Measurements from ENCODE around the gene BRIX1. TPM values are rescaled to one million over a fixed set of nuclear protein-coding genes. Genes with fewer than 3 reads are reported as not detected.
A peak's percentile ranks its signal among the peaks of the same experiment; 100 is the strongest.

The BRIX1 gene
- polyA plus RNA-seq, 2 of the 4 experiments (the other 2 are of a cell fraction) = 67.3 to 88.5 TPM

- FAIRE-seq = no peak
- 83% methylated on average over 6 of the region's 6 CpGs for WGBS (ENCODE audit: missing lambda C conversion rate)
Observed at GRCh38 chr5:34892414-34892813, 23.1 kb upstream of the BRIX1 start.

DNA sequence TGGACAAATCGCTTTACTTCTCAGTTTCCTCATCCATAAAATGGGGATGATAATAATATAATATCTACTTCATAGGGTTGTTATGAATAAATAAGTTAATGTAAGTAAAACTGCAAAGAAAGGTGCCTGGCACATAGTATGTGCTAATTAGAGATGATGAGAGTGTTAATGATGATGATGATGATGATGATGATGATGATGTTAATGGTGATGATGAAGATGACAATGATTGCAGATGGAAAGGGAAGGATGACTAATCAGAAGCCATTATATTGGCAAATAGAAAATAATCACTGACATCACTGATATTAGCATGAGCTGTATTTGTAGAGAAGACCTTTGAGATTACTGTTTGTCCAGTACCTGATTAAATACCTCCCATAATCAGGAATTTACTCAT lies 20.8 kb upstream of the BRIX1 start:
- no peak overlapping the region for H3K27ac ChIP-seq
- H3K4me2 ChIP-seq = no peak overlapping the region
- FAIRE-seq = no peak
- ATAC-seq = no peak
- 87% methylated on average over 1 of the region's 1 CpG for WGBS (ENCODE audit: missing lambda C conversion rate)
- no peak overlapping the region for H3K4me3 ChIP-seq
- ChIA-PET CTCF (interaction anchor here (2.2 to 16.6 kb wide), 3 partner anchors 11 to 411 kb away, joined by 5 to 621 read pairs (median 13); no protein-coding TSS in a partner anchor), POLR2A (no interaction called here)
- H3K9me3 ChIP-seq = no peaks in the 10 kb centered on the region
- H3K4me1 ChIP-seq = no peaks in the 10 kb centered on the region
- TF ChIP-seq FOSL2 (IDR thresholded peaks at IDR 0.05) (no peak), FOSL2 (CRISPR knock-in tag; IDR thresholded peaks at IDR 0.05) (peak; percentile 15; the same call in 1 of the 2 replicates), ZNF302 (CRISPR knock-in tag; IDR thresholded peaks at IDR 0.05) (no peak)
- no peak for DNase-seq (ENCODE audit: low read depth in 1 of 2, low spot score in 1 of 2)

More at GRCh38 chr5:34892414-34892813, 23.1 kb upstream of the BRIX1 start:
- no peak overlapping the region for H3K4me3 ChIP-seq
- H3K27ac ChIP-seq = no peak overlapping the region
- POLR2A ChIA-PET = no interaction called here
- no peak overlapping the region for H3K4me2 ChIP-seq
- TF ChIP-seq HOXB5 (CRISPR knock-in tag; IDR thresholded peaks at IDR 0.05) (no peak), ZC3H11A (IDR thresholded peaks at IDR 0.05) (no peak), BHLHE40 (IDR thresholded peaks at IDR 0.05; ENCODE audit: low read depth, low read length) (no peak), HOXA7 (CRISPR knock-in tag; IDR thresholded peaks at IDR 0.05) (no peak), E2F6 (IDR thresholded peaks at IDR 0.05; ENCODE audit: borderline replicate concordance, low read depth) (no peak), NFE2L2 (conservative IDR thresholded peaks at IDR 0.05; ENCODE audit: low read length) (no peak), POLR2A (IDR thresholded peaks at IDR 0.05; ENCODE audit: low read length) (no peak), ZFP36 (IDR thresholded peaks at IDR 0.05; ENCODE audit: borderline replicate concordance, partially characterized antibody) (no peak), FOSB (CRISPR knock-in tag; IDR thresholded peaks at IDR 0.05) (no peak), TP53 (CRISPR knock-in tag; IDR thresholded peaks at IDR 0.05) (no peak), MAFK (IDR thresholded peaks at IDR 0.05; ENCODE audit: partially characterized antibody) (no peak)
- H3K4me1 ChIP-seq = no peaks in the 10 kb centered on the region
- CTCF ChIA-PET = interaction anchor here (1.9 to 16.6 kb wide), 2 partner anchors 13 to 408 kb away, joined by 11 to 621 read pairs; no protein-coding TSS in a partner anchor
- ATAC-seq = no peak
- no peak for DNase-seq (ENCODE audit: low read depth in 1 of 2, low spot score in 1 of 2)
- no peaks in the 10 kb centered on the region for H3K9me3 ChIP-seq

- DNase-seq (ENCODE audit: low read depth in 1 of 2, low spot score in 1 of 2) (no peak), FAIRE-seq (no peak), ATAC-seq (no peak)
- 85% methylated on average over 2 of the region's 2 CpGs for WGBS (ENCODE audit: missing lambda C conversion rate)
- ChIA-PET POLR2A (no interaction called here), CTCF (interaction anchor here (0.5 to 16.6 kb wide), 8 partner anchors 9 to 412 kb away, joined by 3 to 621 read pairs (median 4); no protein-coding TSS in a partner anchor)
- H3K4me2 ChIP-seq = no peak overlapping the region
- no peak for TF ChIP-seq MAFK (IDR thresholded peaks at IDR 0.05; ENCODE audit: partially characterized antibody)
- TF ChIP-seq EHF (CRISPR knock-in tag; IDR thresholded peaks at IDR 0.05) = no peak
- TF ChIP-seq RARB (CRISPR knock-in tag; IDR thresholded peaks at IDR 0.05) = no peak
- TF ChIP-seq ATOH8 (CRISPR knock-in tag; IDR thresholded peaks at IDR 0.05; ENCODE audit: low read depth) = no peak
- no peak for TF ChIP-seq JUNB (IDR thresholded peaks at IDR 0.05)
- TF ChIP-seq KDM1A (IDR thresholded peaks at IDR 0.05; ENCODE audit: low read depth) = no peak
- no peak for TF ChIP-seq PHF8 (IDR thresholded peaks at IDR 0.05; ENCODE audit: borderline replicate concordance, low read depth)
- no peak for TF ChIP-seq CTCF (IDR thresholded peaks at IDR 0.05)
- TF ChIP-seq NFE2L2 (conservative IDR thresholded peaks at IDR 0.05; ENCODE audit: low read length) = no peak
- TF ChIP-seq, protein P1, sequence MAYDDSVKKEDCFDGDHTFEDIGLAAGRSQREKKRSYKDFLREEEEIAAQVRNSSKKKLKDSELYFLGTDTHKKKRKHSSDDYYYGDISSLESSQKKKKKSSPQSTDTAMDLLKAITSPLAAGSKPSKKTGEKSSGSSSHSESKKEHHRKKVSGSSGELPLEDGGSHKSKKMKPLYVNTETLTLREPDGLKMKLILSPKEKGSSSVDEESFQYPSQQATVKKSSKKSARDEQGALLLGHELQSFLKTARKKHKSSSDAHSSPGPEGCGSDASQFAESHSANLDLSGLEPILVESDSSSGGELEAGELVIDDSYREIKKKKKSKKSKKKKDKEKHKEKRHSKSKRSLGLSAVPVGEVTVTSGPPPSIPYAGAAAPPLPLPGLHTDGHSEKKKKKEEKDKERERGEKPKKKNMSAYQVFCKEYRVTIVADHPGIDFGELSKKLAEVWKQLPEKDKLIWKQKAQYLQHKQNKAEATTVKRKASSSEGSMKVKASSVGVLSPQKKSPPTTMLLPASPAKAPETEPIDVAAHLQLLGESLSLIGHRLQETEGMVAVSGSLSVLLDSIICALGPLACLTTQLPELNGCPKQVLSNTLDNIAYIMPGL (CRISPR knock-in tag; IDR thresholded peaks at IDR 0.05; ENCODE audit: borderline replicate concordance) = no peak
- TF ChIP-seq EP300 (IDR thresholded peaks at IDR 0.05) = no peak
- TF ChIP-seq GATA3 (IDR thresholded peaks at IDR 0.05; ENCODE audit: borderline replicate concordance) = no peak
- TF ChIP-seq ESRRA (IDR thresholded peaks at IDR 0.05; ENCODE audit: borderline replicate concordance, low read length) = no peak
- no peak for TF ChIP-seq POLR2A (IDR thresholded peaks at IDR 0.05; ENCODE audit: low read length)
- TF ChIP-seq TP53 (CRISPR knock-in tag; IDR thresholded peaks at IDR 0.05) = no peak
- no peak for TF ChIP-seq POLR2AphosphoS2 (conservative IDR thresholded peaks at IDR 0.05; ENCODE audit: low read length)
- no peak for TF ChIP-seq RAD21 (conservative IDR thresholded peaks at IDR 0.05 in 1 of 2, IDR thresholded peaks at IDR 0.05 in 1 of 2)
- TF ChIP-seq MYC (IDR thresholded peaks at IDR 0.05; ENCODE audit: borderline replicate concordance, low read length) = no peak
- TF ChIP-seq NR3C1 (IDR thresholded peaks at IDR 0.05) = no peak
- TF ChIP-seq CHD4 (IDR thresholded peaks at IDR 0.05; ENCODE audit: borderline replicate concordance) = no peak
- H3K27ac ChIP-seq = no peak overlapping the region; a peak in 1 of 6 replicates
- H3K4me1 ChIP-seq = no peaks in the 10 kb centered on the region
- H3K9me3 ChIP-seq = no peaks in the 10 kb centered on the region
- H3K4me3 ChIP-seq = no peak overlapping the region
Observed at GRCh38 chr5:34895641-34896419, 19.7 kb upstream of the BRIX1 start.
